GM12872 (cell line): ENCODE results near the gene FRRS1L.

Experiments
- CTCF ChIP-seq: IDR thresholded peaks from 3 replicates; pipeline ENCODE4 v1.5.1; 2011; ENCODE audit warnings: low read depth, mild to moderate bottlenecking, low read length, moderate library complexity; ENCODE audit not compliant: insufficient read depth

The FRRS1L gene

GRCh38 chr9:109118808-109119438, 48.1 kb downstream of the FRRS1L start:
- TF ChIP-seq CTCF: no peak

GRCh38 chr9:109117856-109118807, 48.9 kb downstream of the FRRS1L start:
- no peak for TF ChIP-seq CTCF

GRCh38 chr9:109115931-109116526, 51.0 kb downstream of the FRRS1L start:
- no peak for TF ChIP-seq CTCF

- TF ChIP-seq CTCF: no peak
Observed at GRCh38 chr9:109114670-109115069, 52.4 kb downstream of the FRRS1L start.

- TF ChIP-seq CTCF: no peak
Observed at GRCh38 chr9:109113892-109114609, 53.0 kb downstream of the FRRS1L start.

GRCh38 chr9:109113254-109113653, 53.8 kb downstream of the FRRS1L start:
- no peak for TF ChIP-seq CTCF
